Measurements from ENCODE around the gene TYR.
"Not testable (repeated sequence)": the region's sequence is repeated elsewhere in the genome, so short reads cannot be mapped to it uniquely, and the experiment has no call there.

Gene TYR

GRCh38 chr11:89177691-89178231 lies at the start of gene TYR:
TSS of gene TYR (plus strand) at chr11:89177875. CDS start at chr11:89177954, 79 bp downstream.
- DNase-seq (ENCODE audit: low read depth, low spot score) = no peak

GRCh38 chr11:89136606-89137005 lies 41.1 kb upstream of the TYR start:
- no peak for DNase-seq (ENCODE audit: low read depth, low spot score)

GRCh38 chr11:89147229-89147628 lies 30.4 kb upstream of the TYR start:
- no peak for DNase-seq (ENCODE audit: low read depth, low spot score)

- DNase-seq (ENCODE audit: low read depth, low spot score) = no peak
Observed at GRCh38 chr11:89159974-89160373, 17.7 kb upstream of the TYR start.

GRCh38 chr11:89161949-89162348 lies 15.7 kb upstream of the TYR start:
- DNase-seq (ENCODE audit: low read depth, low spot score) = no peak

GRCh38 chr11:89163686-89164085 lies 14.0 kb upstream of the TYR start:
- no peak for DNase-seq (ENCODE audit: low read depth, low spot score)

GRCh38 chr11:89168396-89168795 lies 9.3 kb upstream of the TYR start:
- no peak for DNase-seq (ENCODE audit: low read depth, low spot score)

GRCh38 chr11:89175796-89176195 lies 1.9 kb upstream of the TYR start:
- no peak for DNase-seq (ENCODE audit: low read depth, low spot score)

GRCh38 chr11:89176938-89177337 lies 737 bp upstream of the TYR start:
- DNase-seq (ENCODE audit: low read depth, low spot score) = no peak

GRCh38 chr11:89181111-89181510 lies 3.4 kb downstream of the TYR start:
- no peak for DNase-seq (ENCODE audit: low read depth, low spot score)

- no peak for DNase-seq (ENCODE audit: low read depth, low spot score)
Observed at GRCh38 chr11:89182773-89183518, 5.3 kb downstream of the TYR start.

- DNase-seq (ENCODE audit: low read depth, low spot score) = no peak
Observed at GRCh38 chr11:89184021-89184420, 6.3 kb downstream of the TYR start.

- no peak for DNase-seq (ENCODE audit: low read depth, low spot score)
Observed at GRCh38 chr11:89189776-89190175, 12.1 kb downstream of the TYR start.

GRCh38 chr11:89201138-89201537 lies 23.5 kb downstream of the TYR start:
- no peak for DNase-seq (ENCODE audit: low read depth, low spot score)

GRCh38 chr11:89203814-89204213 lies 26.1 kb downstream of the TYR start:
- DNase-seq (ENCODE audit: low read depth, low spot score) = no peak

GRCh38 chr11:89205378-89205777 lies 27.7 kb downstream of the TYR start:
- no peak for DNase-seq (ENCODE audit: low read depth, low spot score)

GRCh38 chr11:89220684-89221339 lies 43.1 kb downstream of the TYR start:
- DNase-seq (ENCODE audit: low read depth, low spot score) = no peak

- no peak for DNase-seq (ENCODE audit: low read depth, low spot score)
Observed at GRCh38 chr11:89235083-89235482, 57.4 kb downstream of the TYR start.

GRCh38 chr11:89235976-89236375 lies 58.3 kb downstream of the TYR start:
- DNase-seq (ENCODE audit: low read depth, low spot score) = no peak

- not testable (repeated sequence) for DNase-seq (ENCODE audit: low read depth, low spot score)
Observed at GRCh38 chr11:89247007-89247406, 69.3 kb downstream of the TYR start.

GRCh38 chr11:89249196-89249595 lies 71.5 kb downstream of the TYR start:
- no peak for DNase-seq (ENCODE audit: low read depth, low spot score)

- DNase-seq (ENCODE audit: low read depth, low spot score) = not testable (repeated sequence)
Observed at GRCh38 chr11:89261483-89261882, 83.8 kb downstream of the TYR start.
